Measurements from ENCODE around the gene UNG. TPM values are rescaled to one million over a fixed set of nuclear protein-coding genes. Genes with fewer than 3 reads are reported as not detected.
A peak's percentile ranks its signal among the peaks of the same experiment; 100 is the strongest.

UNG gene
- total and polyA plus RNA-seq, 2 of the 4 experiments (the other 2 are of a cell fraction) = 13.3 to 16.0 TPM

DNA sequence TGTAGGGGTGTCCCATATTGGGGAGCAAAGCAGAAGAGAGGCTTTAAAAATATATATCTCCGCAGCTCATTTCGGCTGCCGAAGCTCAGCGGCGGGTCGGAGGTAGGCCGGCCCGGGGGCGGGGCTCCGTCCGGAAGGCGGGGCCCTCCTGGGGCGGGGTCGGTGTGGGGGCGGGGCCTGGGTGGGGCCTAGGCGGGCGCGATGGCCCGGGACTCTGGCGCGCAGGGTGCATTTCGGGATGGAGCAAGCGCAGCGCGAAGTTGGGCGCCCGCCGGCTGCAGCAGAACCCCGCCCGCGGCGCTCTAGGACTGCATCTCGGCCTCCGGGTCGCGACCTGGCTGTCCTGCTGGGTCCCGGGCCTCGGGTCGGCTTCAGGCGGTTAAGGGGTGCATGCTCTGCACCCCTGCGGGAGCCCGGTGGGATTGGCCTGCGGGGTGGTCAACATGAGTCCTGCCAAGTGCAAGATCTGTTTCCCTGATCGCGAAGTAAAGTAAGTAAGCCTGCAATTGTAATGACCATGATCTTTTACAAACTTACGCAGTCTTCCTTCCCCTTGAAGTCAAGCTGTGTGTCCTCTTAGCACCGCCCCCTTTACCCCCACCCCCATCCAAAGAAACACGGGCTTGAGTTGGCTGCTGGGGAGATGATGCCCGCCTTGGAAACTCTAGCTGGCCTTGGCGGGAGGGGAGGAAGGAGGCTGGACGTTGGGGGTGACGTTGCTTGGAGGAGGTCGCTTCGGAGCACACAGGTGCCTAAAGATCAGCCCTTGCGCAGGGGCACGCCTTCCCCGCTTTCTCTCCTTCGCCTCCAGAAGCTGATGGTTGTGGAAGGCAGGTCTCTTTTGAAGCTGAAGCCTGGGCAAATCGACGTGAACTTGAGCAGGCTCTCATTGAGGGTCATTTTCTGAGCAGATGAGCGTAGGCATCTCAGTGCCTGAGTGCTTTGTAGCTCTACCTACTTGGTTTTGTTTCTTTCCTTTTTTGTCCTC, 57.3 kb downstream of the UNG start:
- Histone ChIP-seq H3K27me3 (ENCODE audit: control insufficient read depth, insufficient read depth, low read length) (peaks cover 3% of the 10 kb centered on the region), H3K4me3 (ENCODE audit: insufficient read depth, low read depth, low read length) (peak overlapping the region; percentile 58), H3K9me1 (ENCODE audit: insufficient read depth, low read length) (0 out of 2 replicates have a peak, but pooled peaks cover 2% of the 10 kb centered on the region), H4K5ac (ENCODE audit: low read depth, low read length) (no peak overlapping the region), H2BK120ac (ENCODE audit: low read depth, low read length) (no peak overlapping the region), H3K4me2 (ENCODE audit: low read depth, low read length) (peak overlapping the region; percentile 78), H3K9ac (ENCODE audit: low read depth, low read length) (peak overlapping the region; percentile 49), H3K4me1 (ENCODE audit: control insufficient read depth, insufficient read depth, low read length) (0 out of 2 replicates have a peak, but pooled peaks cover 2% of the 10 kb centered on the region), H4K20me1 (ENCODE audit: insufficient read depth, low read length) (no peaks in the 10 kb centered on the region), H2BK5ac (ENCODE audit: low read depth, low read length, poor library complexity, severe bottlenecking) (no peak overlapping the region), H3K14ac (replicated peaks; ENCODE audit: low read depth, low read length) (no peak overlapping the region), H3K79me1 (ENCODE audit: low read depth in 1 of 2, low read length in 2 of 2) (0 out of 4 replicates have a peak, but pooled peaks cover 0 to 6% of the 10 kb centered on the region in 2 experiments), H3K4ac (ENCODE audit: low read depth, low read length) (no peak overlapping the region), H3K9me3 (ENCODE audit: control insufficient read depth, insufficient read depth, low read length) (no peaks in the 10 kb centered on the region), H2AFZ (replicated peaks; ENCODE audit: low read length, poor library complexity) (peak overlapping the region; percentile 97), H3K36me3 (ENCODE audit: control insufficient read depth, insufficient read depth, low read length) (no peaks in the 10 kb centered on the region), H3K56ac (ENCODE audit: extremely low read depth, insufficient read depth, low read length) (peak overlapping the region; percentile 32; the same call in 1 of the 2 replicates), H3K23ac (ENCODE audit: low read depth, low read length) (peak overlapping the region; percentile 45; the same call in 1 of the 2 replicates), H2AK5ac (ENCODE audit: low read depth, low read length) (no peak overlapping the region), H4K91ac (ENCODE audit: insufficient read depth, low read depth, low read length) (no peak overlapping the region), H2BK20ac (ENCODE audit: low read depth, low read length) (no peak overlapping the region), H3K18ac (ENCODE audit: low read depth, low read length) (no peak overlapping the region), H2AK9ac (replicated peaks; ENCODE audit: low read depth, low read length, poor library complexity) (no peak overlapping the region), H4K8ac (ENCODE audit: low read depth in 2 of 2, low read length in 2 of 2) (peak overlapping the region; percentile 25 to 73; a peak in 1 of 4 replicates), H3K27ac (ENCODE audit: insufficient read depth, low read length) (peak overlapping the region; percentile 5; the same call in 1 of the 2 replicates), H2BK15ac (ENCODE audit: low read depth, low read length) (no peak overlapping the region)
- 0% methylated on average over 10 of the region's 61 CpGs; no CpG with 5 or more reads in 1 of the 2 experiments for WGBS, 2 experiments (ENCODE audit: extremely low coverage in 2 of 2, insufficient read length in 1 of 2)
- in situ Hi-C loops (cut with MboI; ENCODE audit: low sequenced_read_pairs) (no loop called here), intact Hi-C loops (cut with micrococcal nuclease) (no loop called here), dilution Hi-C loops (cut with HindIII; ENCODE audit: low sequenced_read_pairs, unreplicated experiment) (no loop called here)
- ATAC-seq (ENCODE audit: low read depth) (peak; percentile 100), DNase-seq (peak; percentile 53)
- POLR2A ChIA-PET (ENCODE audit: unreplicated experiment) = interaction anchor here (0.6 kb wide), 2 partner anchors 271 to 431 kb away, joined by 5 to 12 read pairs; no protein-coding TSS in a partner anchor
- no peak for TF ChIP-seq CEBPB (IDR thresholded peaks at IDR 0.05; ENCODE audit: low read depth, low read length)
- TF ChIP-seq CHD1 (IDR thresholded peaks at IDR 0.05; ENCODE audit: low read depth, low read length) = no peak
- TF ChIP-seq POLR2A (IDR thresholded peaks at IDR 0.05; ENCODE audit: low read depth, low read length) = no peak
- TF ChIP-seq MAFK (IDR thresholded peaks at IDR 0.05; ENCODE audit: low read depth, low read length) = no peak
- TF ChIP-seq RCOR1 (IDR thresholded peaks at IDR 0.05; ENCODE audit: insufficient replicate concordance, low read length) = no peak
- no peak for TF ChIP-seq RAD21 (IDR thresholded peaks at IDR 0.05; ENCODE audit: low read length)
- CTCF ChIA-PET = interaction anchor here (0.5 to 1.1 kb wide), 3 partner anchors 23 to 1636 kb away, joined by 3 to 4 read pairs (median 3); no protein-coding TSS in a partner anchor
- no TSS peak for BruUV-seq (replicated peaks)
